NB4 (cell line): ENCODE data around the gene RPF1.
"Not testable (repeated sequence)": the region's sequence is repeated elsewhere in the genome, so short reads cannot be mapped to it uniquely, and the experiment has no call there.

Experiments used
- DNase-seq: peaks from one replicate; pipeline ENCODE4 v3.0.0; 2010; ENCODE audit warnings: low read depth
- H3K4me3 ChIP-seq: one replicate; pipeline ENCODE4 v1.5.1; 2011; ENCODE audit warnings: mild to moderate bottlenecking, low read depth, low read length, moderate library complexity
- CTCF ChIP-seq: IDR thresholded peaks from one replicate; pipeline ENCODE4 v1.5.1; 2012; ENCODE audit warnings: low read depth, low read length
- MAX ChIP-seq: IDR thresholded peaks from 2 replicates; pipeline ENCODE4 v1.6.1; 2011; ENCODE audit warnings: low read depth, low read length
- MYC ChIP-seq: IDR thresholded peaks from 2 replicates; pipeline ENCODE4 v1.6.1; 2011; ENCODE audit warnings: low read depth, low read length
- POLR2A ChIP-seq: IDR thresholded peaks from 2 replicates; pipeline ENCODE4 v1.6.1; 2011; ENCODE audit warnings: mild to moderate bottlenecking; ENCODE audit not compliant: insufficient read length; ENCODE audit errors: extremely low read depth

The RPF1 gene

GRCh38 chr1:84502927-84503326 is 23.9 kb downstream of the RPF1 start:
- H3K4me3 ChIP-seq, result peak overlapping the region; percentile 18
- DNase-seq, result no peak
- TF ChIP-seq MAX, result no peak
- no peak for TF ChIP-seq CTCF
- TF ChIP-seq MYC, result no peak
- TF ChIP-seq POLR2A, result no peak

DNA sequence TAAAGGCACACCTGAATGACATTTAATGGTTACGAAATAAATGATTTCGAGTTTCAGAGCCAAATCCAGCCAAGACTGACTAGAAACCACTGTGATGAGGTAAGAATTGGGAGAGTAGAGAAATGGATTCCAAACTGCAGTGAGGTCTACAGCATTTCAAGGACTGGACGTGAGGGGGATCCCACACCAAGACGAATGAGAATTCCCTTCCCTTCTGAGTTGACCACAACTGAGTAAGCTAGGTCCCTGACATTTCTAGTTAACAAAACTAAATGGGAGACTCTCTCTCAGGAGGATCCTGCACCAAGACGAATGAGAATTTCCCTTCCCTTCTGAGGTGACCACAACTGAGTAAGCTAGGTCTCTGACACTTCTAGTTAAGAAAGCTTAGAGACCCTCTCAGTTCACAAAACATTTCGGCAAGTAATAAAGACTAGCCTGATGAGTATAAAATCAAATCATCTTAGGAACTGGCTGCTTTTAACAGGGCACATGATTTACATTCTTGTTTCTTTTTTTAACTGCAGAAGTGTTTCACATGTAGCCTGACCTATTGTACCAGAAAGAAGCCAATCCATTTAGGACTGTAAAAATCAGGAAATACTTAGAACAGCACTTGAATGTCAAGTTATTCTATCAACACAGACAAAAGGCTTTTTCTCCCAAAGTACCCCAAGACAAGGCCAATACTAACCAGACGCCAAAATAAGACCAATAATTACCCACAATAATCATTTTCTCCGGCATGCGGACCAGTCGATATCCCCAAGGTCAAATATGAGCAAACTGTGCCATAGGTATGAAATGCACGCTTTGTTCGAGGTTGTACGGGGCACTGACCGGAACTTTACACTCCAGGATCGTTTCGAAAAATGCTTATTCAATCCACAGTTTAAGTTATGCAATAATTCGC is 25.8 kb downstream of the RPF1 start:
- peak overlapping the region; percentile 96 for H3K4me3 ChIP-seq
- peak; percentile 48 for DNase-seq
- peak; percentile 20; the same call in 1 of the 2 replicates for TF ChIP-seq MYC
- no peak for TF ChIP-seq CTCF
- peak; percentile 24; the same call in 1 of the 2 replicates for TF ChIP-seq MAX
- TF ChIP-seq POLR2A, result no peak

GRCh38 chr1:84505493-84506001 is 26.5 kb downstream of the RPF1 start:
- H3K4me3 ChIP-seq, result peak overlapping the region; percentile 96
- TF ChIP-seq CTCF, result no peak
- peak; percentile 4; the same call in 1 of the 2 replicates for TF ChIP-seq MAX
- TF ChIP-seq MYC, result no peak; the same call in none of the 2 replicates
- peak; percentile 77 for DNase-seq

DNA sequence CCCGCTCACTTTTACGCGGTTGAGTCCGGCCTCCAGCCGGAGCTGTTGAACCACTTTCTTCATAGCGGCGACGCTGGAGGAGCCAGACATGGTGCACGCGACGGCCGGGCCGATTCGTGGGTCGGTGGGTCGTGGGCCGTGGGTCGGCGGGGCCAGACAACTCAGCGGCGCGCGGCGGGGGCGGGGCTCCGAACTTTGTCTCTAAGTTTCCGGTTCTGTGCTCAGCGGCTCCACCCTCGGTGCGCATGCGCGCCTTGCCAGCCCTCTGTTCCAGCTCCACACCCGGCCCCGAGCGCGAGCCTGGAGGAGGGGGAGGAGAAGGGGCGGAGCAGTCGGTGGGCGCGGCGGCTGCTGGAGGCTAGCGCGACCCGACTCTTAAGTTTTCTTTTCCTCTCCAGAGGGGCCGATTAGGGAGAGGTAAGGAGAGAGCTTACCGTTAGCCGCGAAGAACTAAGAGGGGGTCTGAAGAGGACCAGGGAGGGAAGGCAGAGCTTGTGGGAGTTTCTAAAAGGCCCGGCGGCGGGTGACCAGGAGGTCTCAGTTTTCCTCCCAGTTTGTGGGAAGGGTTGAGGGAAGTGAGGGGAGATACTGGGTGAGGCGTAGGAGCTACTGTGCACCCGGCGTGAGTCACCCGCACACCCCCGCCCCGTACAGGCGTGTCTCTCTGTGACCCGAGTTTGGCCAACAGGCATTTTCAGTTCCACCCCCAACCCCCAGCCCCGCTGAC is 27.1 kb downstream of the RPF1 start, which contains the start of the genes GNG5 and SPATA1:
Gene GNG5 (minus strand): TSS at position 580 of the 727 bp plus-strand sequence. CDS start 490 bp downstream, at position 90.
Gene SPATA1 (plus strand): TSS at position 385 of the 727 bp plus-strand sequence. CDS start 9,974 bp downstream, outside the sequence.
- H3K4me3 ChIP-seq, result peak within 1 kb of the TSS; percentile 96
- TF ChIP-seq CTCF (no peak), POLR2A (peak; percentile 52), MAX (peak; percentile 52), MYC (peak; percentile 73)
- DNase-seq, result peak; percentile 97

GRCh38 chr1:84506729-84507453 is 27.8 kb downstream of the RPF1 start:
- TF ChIP-seq POLR2A (no peak), MAX (no peak)
- peak overlapping the region; percentile 70 for H3K4me3 ChIP-seq
- peak; percentile 39 for DNase-seq

GRCh38 chr1:84507887-84508286 is 28.8 kb downstream of the RPF1 start:
- peak overlapping the region; percentile 70 for H3K4me3 ChIP-seq
- DNase-seq, result not testable (repeated sequence)
